ENCODE results near the gene SDC3.

The SDC3 gene

GRCh38 chr1:30888391-30888790 is 20.2 kb downstream of the SDC3 start:
- DNase-seq = no peak

DNA sequence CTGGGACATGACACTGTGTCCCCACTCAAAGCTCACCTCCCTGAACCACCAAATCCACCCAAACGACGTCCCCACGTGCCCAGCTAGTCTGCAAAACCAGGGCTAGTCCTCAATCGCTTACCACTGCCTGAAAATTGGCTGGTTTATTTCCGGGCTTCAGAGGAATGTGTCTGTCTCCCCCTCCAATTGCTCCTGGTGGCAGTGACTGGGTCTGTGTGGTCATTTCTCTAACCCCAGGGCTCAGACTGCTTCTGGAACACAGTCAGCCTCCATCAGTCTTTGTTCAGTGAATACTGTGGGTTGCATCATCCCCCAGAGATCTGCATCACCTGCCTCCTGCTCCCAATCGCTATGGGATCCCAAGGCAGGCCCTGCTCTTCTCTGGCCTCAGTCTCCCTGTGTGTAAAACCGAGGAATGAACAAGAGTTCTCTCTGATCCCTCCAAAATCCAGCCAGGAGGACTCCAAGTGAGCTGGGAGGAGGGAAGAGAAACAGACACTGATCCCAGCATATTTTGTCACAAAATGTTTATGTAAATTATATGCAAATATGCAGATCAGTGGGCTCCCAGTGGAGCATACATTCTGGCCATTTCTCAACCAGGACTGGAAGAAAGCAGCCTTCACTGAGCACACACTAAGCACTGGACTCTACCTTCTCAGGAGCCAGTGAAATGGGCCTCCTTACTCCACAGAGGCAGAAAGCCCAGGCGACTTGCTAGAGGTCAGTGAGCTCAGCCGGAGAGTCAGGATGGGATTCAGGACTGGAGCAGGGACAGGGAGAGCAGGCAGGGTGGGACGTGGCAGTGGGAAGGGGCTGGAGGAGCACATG is 20.9 kb downstream of the SDC3 start:
- no peak for DNase-seq

DNA sequence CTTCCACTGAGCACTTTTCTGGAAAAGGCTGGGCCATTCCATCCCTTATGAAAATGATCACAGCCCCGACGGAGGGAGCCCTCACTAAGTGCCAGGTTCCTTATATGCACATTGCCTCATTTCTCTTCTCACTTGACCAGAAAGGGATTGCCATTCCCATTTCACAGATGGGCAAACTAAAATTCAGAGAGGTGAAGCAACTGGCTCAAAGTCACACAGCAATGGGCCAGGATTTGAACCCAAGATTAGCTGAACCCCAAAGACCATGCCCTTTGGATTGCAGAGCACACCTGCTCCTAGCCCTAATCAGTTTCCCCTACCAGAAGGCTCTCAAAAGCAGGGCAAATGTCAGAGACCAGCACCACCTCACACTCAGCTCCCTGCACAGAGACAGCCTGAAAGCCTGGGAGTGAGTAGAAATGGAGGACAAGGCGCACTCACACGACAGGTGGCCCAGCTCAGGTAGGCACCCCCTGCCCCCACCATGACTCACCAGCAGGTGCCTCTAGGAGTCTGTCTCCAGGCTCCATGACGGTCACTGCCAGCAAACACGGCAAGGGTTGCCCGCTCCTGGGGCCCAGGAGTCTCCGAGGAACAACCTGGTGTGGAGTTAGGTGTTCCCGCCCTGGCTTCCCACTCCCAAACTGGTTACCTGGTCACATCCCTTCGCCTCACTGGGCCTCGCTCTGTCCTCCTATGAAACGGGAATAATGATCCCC is 21.7 kb downstream of the SDC3 start:
- DNase-seq = no peak

- DNase-seq = no peak
Observed at GRCh38 chr1:30885570-30886522, 22.7 kb downstream of the SDC3 start.

- no peak for DNase-seq
Observed at GRCh38 chr1:30884723-30885122, 23.8 kb downstream of the SDC3 start.

DNA sequence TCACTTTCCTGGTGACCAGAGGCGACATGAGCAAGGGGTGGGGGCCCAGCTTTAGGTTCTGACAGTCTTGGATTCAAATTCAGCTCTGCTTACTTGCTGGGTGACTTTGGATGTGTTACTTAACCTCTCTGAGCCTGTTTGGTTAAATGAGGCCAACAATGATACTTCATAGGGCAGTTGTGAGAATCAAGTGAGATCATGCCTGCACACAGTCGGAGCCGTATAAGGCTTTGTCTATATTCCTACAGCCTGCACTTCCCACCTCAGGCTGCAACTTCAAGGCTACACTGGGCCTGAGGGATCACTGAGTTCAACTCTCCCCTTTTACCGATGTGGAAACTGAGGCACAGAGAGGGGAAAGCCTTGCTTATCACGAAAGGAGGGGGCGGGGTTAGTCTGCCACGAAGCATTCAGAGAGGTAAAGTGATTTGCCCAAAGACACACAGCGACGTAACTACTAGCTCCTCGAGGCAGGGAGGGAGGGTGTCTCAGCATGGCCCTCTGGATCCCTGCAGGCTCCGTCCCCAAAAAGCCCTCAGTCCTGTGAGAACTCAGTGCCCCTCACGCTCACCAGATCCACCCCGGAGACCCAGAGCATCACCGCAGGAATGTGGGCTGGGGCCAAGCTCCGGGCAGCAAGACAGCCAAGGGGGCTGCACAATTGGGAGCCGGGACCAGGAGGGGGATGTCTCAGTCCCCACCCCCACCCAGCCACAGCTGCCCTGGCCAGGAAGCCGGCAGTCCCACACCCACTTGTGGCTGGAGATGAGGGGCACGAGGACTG is 25.0 kb downstream of the SDC3 start:
- no peak for DNase-seq

- no peak for DNase-seq
Observed at GRCh38 chr1:30882678-30883388, 25.7 kb downstream of the SDC3 start.

GRCh38 chr1:30881319-30882181 is 27.0 kb downstream of the SDC3 start:
- no peak for DNase-seq

DNA sequence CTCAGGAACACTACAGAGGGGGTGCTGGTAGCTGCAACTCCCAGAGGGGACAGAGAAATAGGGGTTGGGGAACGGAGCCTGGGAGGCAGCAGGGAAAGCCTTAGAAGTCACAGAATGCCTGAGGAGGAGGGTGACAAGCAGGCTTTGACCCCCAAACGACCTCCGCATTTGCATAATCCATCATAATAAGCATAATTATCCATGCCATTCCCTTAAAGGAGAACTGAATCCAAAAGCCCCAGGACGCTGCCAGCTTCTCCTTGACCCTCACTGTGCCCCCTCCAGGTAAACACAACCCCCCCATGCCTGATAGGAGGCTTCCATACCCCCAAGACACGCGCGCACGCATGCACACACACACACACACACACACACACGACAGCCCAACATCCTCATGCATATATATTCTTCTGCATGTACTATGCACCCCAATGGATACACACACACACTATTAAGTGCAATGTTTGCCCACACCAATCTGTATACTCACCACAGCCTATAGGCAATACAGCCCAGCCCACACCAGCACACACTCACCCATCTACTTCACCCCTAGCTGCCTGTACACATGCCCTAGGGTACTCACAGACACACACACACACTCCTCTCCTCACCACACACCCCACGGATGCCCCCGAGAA is 27.8 kb downstream of the SDC3 start:
- no peak for DNase-seq

DNA sequence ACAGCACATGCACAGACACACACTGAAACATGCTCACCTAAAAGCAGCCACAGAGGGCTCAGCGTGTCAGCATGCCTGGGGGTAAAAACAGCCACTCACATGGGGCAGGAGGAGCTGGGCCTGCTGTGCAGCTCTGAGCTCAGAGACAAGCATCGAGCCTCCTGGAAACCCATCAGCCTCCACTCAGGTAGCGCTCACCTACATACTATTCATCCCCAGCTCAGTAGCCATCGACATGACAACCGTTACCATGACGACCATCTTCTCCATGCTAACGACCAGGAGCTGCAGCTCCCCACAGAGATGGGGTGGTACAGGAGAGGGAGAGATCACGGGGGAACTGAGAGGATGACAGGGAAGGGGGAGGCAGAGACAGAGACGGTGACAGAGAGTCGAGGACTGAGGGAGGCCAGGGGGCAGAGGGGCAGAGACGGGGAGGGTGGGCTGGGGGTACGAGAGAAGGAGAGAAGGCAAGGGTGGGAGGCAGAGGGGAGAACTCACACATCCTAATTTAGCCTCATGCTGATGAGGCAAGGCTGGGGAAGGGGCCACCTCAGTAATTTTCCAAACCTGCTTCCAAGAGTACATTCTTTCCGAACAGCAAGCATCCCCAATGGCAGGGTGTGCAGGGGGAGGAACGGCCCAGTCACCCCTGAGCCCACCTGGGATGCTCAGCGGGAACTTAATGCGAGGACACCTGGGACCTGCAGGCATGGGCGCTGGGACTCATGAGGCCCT is 28.4 kb downstream of the SDC3 start:
- no peak for DNase-seq

DNA sequence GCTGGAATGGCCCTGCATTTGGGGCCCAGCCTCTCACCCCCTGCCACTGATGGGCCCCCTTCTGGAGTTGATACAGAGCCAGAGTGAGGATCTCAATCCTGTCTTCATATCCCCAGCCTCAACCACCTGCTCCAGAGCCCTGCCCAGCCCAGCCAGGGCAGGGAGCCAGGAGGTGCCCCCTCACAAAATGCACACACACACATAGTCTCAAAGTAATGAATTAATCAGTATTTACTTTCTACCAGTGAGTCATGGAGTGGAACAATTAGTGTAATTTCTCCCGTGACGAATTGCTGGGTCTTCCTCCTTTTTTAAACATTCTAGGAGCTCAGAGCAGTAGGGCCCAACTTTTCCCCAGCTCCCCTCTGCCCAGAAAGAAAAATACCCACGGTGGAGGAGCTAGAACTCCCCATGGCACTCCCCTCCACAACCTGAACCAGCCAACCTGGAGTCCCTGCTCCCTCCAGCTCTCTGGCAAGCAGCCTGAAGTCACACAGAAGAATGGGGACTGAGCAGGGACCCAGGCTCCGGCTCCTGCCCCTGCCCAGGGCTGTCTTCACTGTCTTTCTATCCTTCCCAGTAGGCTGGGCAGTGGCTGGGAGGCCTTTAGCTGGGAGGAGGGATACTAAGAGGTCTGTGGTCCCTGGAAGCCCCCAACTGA is 29.3 kb downstream of the SDC3 start:
- no peak for DNase-seq

DNA sequence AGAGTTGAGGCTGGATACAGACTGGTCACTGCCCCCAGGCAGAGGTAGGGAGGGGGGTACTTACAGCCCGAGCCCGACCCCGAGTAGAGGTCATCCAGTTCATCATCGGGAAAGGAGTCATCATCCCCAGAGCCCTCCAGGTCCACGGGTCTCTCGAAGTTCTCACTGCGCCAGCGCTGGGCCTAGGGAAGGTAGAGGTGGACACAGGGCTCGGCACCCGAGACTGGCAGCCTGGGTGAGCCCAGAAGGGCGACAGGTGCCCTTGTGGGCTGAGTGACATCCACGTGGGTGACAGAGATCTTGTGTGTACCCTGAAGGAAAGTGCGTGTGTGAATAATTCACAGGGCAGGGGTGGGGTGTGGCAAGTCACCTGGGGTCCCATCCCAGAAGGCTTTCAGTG is 30.0 kb downstream of the SDC3 start:
- DNase-seq = no peak

DNA sequence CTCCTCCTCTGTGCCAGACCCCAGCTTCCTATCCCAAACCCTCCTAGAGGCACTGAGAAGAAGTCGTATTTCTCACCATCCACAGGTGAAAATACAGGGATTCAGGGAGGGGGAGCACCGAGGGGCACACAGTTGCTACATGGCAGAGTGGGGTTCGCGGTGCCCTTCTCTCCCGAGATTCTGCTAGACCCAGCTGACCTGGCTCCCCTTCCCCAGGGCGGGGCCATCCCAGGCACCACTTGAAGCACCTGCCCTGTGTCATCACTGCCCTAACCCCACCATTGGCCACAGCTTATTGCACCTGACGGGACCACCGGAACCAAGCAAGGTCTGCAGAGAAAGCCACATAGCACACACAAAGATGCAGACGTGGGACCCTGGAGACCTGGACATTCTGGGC is 30.5 kb downstream of the SDC3 start:
- no peak for DNase-seq

DNA sequence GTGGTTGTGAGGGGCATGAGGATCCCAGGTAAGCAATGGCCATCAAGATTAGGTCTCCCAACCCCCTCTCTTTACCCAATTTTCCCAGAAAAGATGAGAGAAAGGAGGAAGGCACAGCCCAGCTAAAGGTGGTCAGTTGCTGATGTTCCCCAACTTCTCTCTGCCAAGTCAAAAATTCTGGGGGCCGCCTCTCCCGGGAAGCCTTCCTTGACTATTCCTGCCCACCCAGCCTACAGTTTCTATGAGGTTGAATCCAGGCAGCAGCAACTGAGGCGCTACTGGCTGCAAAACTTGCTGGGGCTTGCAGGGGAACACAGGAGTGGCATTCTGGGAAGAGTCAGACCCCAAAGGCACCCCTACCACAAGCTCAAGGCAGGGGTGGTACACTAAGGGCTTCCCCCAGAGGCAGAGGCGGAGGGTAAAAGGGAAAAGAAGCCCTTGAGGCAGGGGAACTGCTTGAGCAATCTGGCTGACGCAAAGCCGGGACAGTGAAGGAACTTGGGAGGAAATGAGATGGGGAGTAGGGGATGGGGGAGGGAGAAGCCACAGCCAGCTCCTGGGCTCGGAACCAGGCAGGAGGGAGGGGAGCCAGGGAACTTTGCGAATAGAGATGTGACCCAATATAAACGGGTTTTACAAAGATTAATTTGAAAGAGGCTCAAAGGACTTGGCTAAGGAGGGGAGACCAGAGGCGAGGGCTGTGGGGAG is 31.2 kb downstream of the SDC3 start:
- no peak for DNase-seq

DNA sequence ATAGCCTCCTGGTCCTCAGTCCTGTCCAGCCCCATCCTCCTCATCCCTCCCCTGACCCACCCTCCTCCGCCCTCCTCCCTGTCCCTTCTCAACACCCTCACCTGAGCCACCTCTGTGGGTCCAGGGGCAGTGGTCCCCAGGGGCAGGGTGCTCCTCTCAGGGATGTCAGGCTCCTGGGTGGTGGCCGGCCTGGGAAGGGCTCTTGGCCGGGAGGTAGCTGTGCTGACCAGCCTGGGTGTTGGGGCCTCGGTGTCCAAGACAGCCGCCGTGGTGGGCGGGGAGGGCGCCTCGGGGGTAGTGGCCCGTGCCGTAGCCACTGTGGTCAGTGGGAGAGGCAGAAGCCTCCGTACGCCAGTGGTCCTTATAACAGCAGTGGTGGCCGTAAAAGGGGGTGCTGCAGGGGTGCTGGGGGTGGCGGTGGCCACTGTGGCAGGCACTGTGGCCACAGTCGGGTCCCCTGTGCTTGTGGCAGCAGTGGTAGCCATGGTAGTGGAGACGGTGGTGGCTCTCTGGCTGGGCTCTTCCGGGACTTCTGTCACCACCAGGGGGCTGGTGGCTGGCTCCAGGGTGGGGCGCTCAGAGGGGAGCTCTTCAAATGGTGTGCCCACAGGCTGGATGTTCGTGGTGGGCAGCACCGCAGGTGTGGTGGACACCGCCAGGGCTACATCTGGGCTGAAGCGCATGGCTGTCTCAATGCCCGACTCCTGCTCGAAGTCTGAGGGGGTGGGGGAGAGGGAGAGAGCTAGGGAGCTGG is 31.9 kb downstream of the SDC3 start:
- DNase-seq = no peak

GRCh38 chr1:30875916-30876315 is 32.6 kb downstream of the SDC3 start:
- DNase-seq = no peak

GRCh38 chr1:30875197-30875596 is 33.4 kb downstream of the SDC3 start:
- no peak for DNase-seq

- DNase-seq = no peak
Observed at GRCh38 chr1:30874176-30874575, 34.4 kb downstream of the SDC3 start.

All from stimulated activated CD8-positive, alpha-beta memory T cell treated with anti-CD3 and anti-CD28 coated beads, Interleukin-4, amount 100 ng/mL, for 48 hours (primary cell).